H9 (cell line): ENCODE measurements around the gene MIOS. TPM values are rescaled to one million over a fixed set of nuclear protein-coding genes. Genes with fewer than 3 reads are reported as not detected.

Source experiments
- DNase-seq: peaks from one replicate; pipeline ENCODE4 v3.0.0-alpha.2; 2017
- H2AFZ ChIP-seq: one replicate; pipeline ENCODE4 v1.6.1; 2013; ENCODE audit warnings: mild to moderate bottlenecking, low read length, control low read depth, moderate library complexity
- H2AK5ac ChIP-seq: 2 replicates; pipeline ENCODE4 v1.6.1; 2013; ENCODE audit warnings: low read length, control low read depth, mixed read lengths; ENCODE audit not compliant: insufficient read length
- H2BK120ac ChIP-seq: one replicate; pipeline ENCODE4 v1.6.1; 2013; ENCODE audit warnings: low read depth, mild to moderate bottlenecking, low read length, control low read depth, inconsistent platforms; ENCODE audit not compliant: poor library complexity, severe bottlenecking
- H2BK12ac ChIP-seq: 2 replicates; pipeline ENCODE4 v1.6.1; 2013; ENCODE audit warnings: low read length, control low read depth, mixed read lengths, low read depth; ENCODE audit not compliant: insufficient read length
- H2BK15ac ChIP-seq: 2 replicates; pipeline ENCODE4 v1.6.1; 2013; ENCODE audit warnings: low read depth, low read length, control low read depth
- H2BK20ac ChIP-seq: one replicate; pipeline ENCODE4 v1.6.1; 2013; ENCODE audit warnings: low read depth, mild to moderate bottlenecking, low read length, control low read depth, inconsistent platforms; ENCODE audit not compliant: poor library complexity, severe bottlenecking
- H2BK5ac ChIP-seq: 2 replicates; pipeline ENCODE4 v1.6.1; 2013; ENCODE audit warnings: low read length, control low read depth, mixed read lengths; ENCODE audit not compliant: insufficient read length
- H3K14ac ChIP-seq: 2 replicates; pipeline ENCODE4 v1.6.1; 2013; ENCODE audit warnings: low read length, control low read depth; ENCODE audit not compliant: insufficient read depth
- H3K18ac ChIP-seq: 2 replicates; pipeline ENCODE4 v1.6.1; 2013; ENCODE audit warnings: low read depth, mild to moderate bottlenecking, mixed read lengths, low read length, control low read depth; ENCODE audit not compliant: insufficient read length
- H3K23ac ChIP-seq: 2 replicates; pipeline ENCODE4 v1.6.1; 2013; ENCODE audit warnings: low read length, control low read depth, mixed read lengths, low read depth; ENCODE audit not compliant: insufficient read length
- H3K23me2 ChIP-seq: 2 replicates; pipeline ENCODE4 v1.6.1; 2013; ENCODE audit warnings: low read depth, mild to moderate bottlenecking, mixed read lengths, low read length, control low read depth; ENCODE audit not compliant: insufficient read length, poor library complexity, severe bottlenecking
- H3K27ac ChIP-seq: 2 replicates; pipeline ENCODE4 v1.5.1; 2013; ENCODE audit warnings: low read length, control low read depth, mixed read lengths, low read depth; ENCODE audit not compliant: insufficient read length
- H3K27me3 ChIP-seq: 2 replicates; pipeline ENCODE4 v1.6.1; 2013; ENCODE audit warnings: low read length, control low read depth, inconsistent platforms; ENCODE audit not compliant: insufficient read depth
- H3K4ac ChIP-seq: 2 replicates; pipeline ENCODE4 v1.6.1; 2013; ENCODE audit warnings: low read depth, mild to moderate bottlenecking, control low read depth, inconsistent platforms, low read length, moderate library complexity
- H3K4me1 ChIP-seq: 2 replicates; pipeline ENCODE4 v1.6.1; 2013; ENCODE audit warnings: low read length, control low read depth, inconsistent platforms; ENCODE audit not compliant: insufficient read depth
- H3K4me2 ChIP-seq: 2 replicates; pipeline ENCODE4 v1.6.1; 2013; ENCODE audit warnings: low read length, control low read depth, mixed read lengths; ENCODE audit not compliant: insufficient read length, insufficient read depth
- H3K56ac ChIP-seq: 2 replicates; pipeline ENCODE4 v1.6.1; 2013; ENCODE audit warnings: low read depth, mild to moderate bottlenecking, mixed read lengths, low read length, control low read depth; ENCODE audit not compliant: insufficient read length
- H3K79me1 ChIP-seq: 2 replicates; pipeline ENCODE4 v1.6.1; 2013; ENCODE audit warnings: low read depth, mild to moderate bottlenecking, moderate library complexity, low read length, control low read depth, inconsistent platforms; ENCODE audit not compliant: insufficient read depth, poor library complexity, severe bottlenecking
- H3K79me2 ChIP-seq: 2 replicates; pipeline ENCODE4 v1.6.1; 2013; ENCODE audit warnings: low read length, control low read depth, inconsistent platforms; ENCODE audit not compliant: insufficient read depth
- H3K9ac ChIP-seq: 2 replicates; pipeline ENCODE4 v1.6.1; 2013; ENCODE audit warnings: low read length, control low read depth, mixed read lengths; ENCODE audit not compliant: insufficient read length; ENCODE audit errors: extremely low read depth
- H3K9me3 ChIP-seq: one replicate; pipeline ENCODE4 v1.6.1; 2013; ENCODE audit warnings: low read depth, low read length, inconsistent platforms; ENCODE audit not compliant: control insufficient read depth
- H3T11ph ChIP-seq: one replicate; pipeline ENCODE4 v1.6.1; 2013; ENCODE audit warnings: mild to moderate bottlenecking, low read length, control low read depth, inconsistent platforms
- H4K20me1 ChIP-seq: one replicate; pipeline ENCODE4 v1.6.1; 2013; ENCODE audit not compliant: control insufficient read depth, insufficient read length, insufficient read depth
- H4K5ac ChIP-seq: 2 replicates; pipeline ENCODE4 v1.6.1; 2013; ENCODE audit warnings: low read depth, mild to moderate bottlenecking, mixed read lengths, low read length, control low read depth; ENCODE audit not compliant: insufficient read length
- H4K8ac ChIP-seq: replicated peaks from 2 replicates; pipeline ENCODE4 v1.6.1; 2013; ENCODE audit warnings: low read length, control low read depth, mixed read lengths, low read depth; ENCODE audit not compliant: insufficient read length
- H4K91ac ChIP-seq: 2 replicates; pipeline ENCODE4 v1.6.1; 2013; ENCODE audit warnings: low read depth, mild to moderate bottlenecking, moderate library complexity, mixed read lengths, low read length, control low read depth; ENCODE audit not compliant: insufficient read length
- H3K27ac Mint-ChIP-seq, 3 experiments: 2 replicates in 2 of 3; 3 replicates in 1 of 3; pipeline ENCODE4 v1.8.0; 2020 to 2021; ENCODE audit warnings: mixed read lengths in 3 of 3, mild to moderate bottlenecking in 1 of 3, moderate library complexity in 1 of 3
- H3K27me3 Mint-ChIP-seq: 2 replicates; pipeline ENCODE4 v1.8.0; 2021; ENCODE audit warnings: low read depth, mild to moderate bottlenecking, moderate library complexity, mixed read lengths
- H3K36me3 Mint-ChIP-seq, 3 experiments: 2 replicates in 2 of 3; 3 replicates in 1 of 3; pipeline ENCODE4 v1.8.0; 2020 to 2021; ENCODE audit warnings: low read depth in 3 of 3, mixed read lengths in 3 of 3; ENCODE audit not compliant: insufficient read depth in 1 of 3
- H3K4me1 Mint-ChIP-seq, 2 experiments: 2 replicates each; pipeline ENCODE4 v1.8.0; 2020; ENCODE audit warnings: mixed read lengths in 2 of 2
- H3K4me3 Mint-ChIP-seq, 2 experiments: 2 replicates in 1 of 2; 3 replicates in 1 of 2; pipeline ENCODE4 v1.8.0; 2020 to 2021; ENCODE audit warnings: mild to moderate bottlenecking in 2 of 2, mixed read lengths in 2 of 2, moderate library complexity in 1 of 2
- H3K9me3 Mint-ChIP-seq, 2 experiments: 2 replicates in 1 of 2; 3 replicates in 1 of 2; pipeline ENCODE4 v1.8.0; 2020; ENCODE audit warnings: mild to moderate bottlenecking in 2 of 2, mixed read lengths in 2 of 2, moderate library complexity in 1 of 2
- total RNA-seq: library from RNA; stranded (reverse); gene quantifications from 2 replicates; pipeline ENCODE4 v1.2.1, GENCODE V29; 2021
- TF ChIP-seq, protein P1 (sequence below): fragments of 200-600 bp; sonication (generic); conservative IDR thresholded peaks from 3 replicates; pipeline ENCODE4 v1.8.0; 2021; ENCODE audit warnings: antibody characterized with exemption, mild to moderate bottlenecking

MIOS gene
- total RNA-seq, 1 experiment from 2014 or later: 46.4 TPM

DNA sequence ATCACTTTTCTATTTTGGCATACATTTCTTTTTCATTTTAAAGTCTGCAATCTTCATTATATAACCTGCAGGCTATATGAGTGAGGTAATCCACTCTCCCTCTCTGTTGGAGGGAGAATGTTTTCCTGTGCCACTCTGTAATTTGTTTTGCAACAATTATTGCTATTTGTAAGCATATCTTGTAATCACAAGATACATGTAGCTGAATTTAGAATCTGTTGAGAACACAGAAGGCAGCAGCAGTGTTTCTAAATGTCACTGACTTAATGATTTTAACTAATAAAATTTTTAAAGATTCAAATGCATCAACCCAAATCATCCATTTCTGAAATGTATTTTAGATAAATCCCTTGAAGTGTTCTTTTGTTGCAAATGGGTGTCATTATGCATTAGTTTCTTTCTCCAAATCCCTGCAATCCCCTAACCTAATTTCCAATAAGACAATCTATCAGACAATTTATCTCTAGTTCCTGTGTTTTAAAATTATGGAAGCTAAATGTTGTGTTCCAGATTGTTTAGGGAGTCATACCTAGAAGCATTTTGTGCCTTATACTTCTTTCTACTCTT lies 54.0 kb downstream of the MIOS start:
- no peak overlapping the region for H3K14ac ChIP-seq
- H3T11ph ChIP-seq: no peak overlapping the region
- H3K9me3 ChIP-seq: no peaks in the 10 kb centered on the region
- Mint-ChIP-seq H3K27ac (no peak overlapping the region), H3K4me3 (no peak overlapping the region), H3K27me3 (no peaks in the 10 kb centered on the region), H3K9me3 (peaks cover 2 to 3% of the 10 kb centered on the region in 2 experiments), H3K36me3 (peaks cover 0 to 2% (median 1%) of the 10 kb centered on the region in 3 experiments; a peak in 3 of 7 replicates), H3K4me1 (peaks cover 0 to 4% of the 10 kb centered on the region in 2 experiments; a peak in 1 of 4 replicates)
- H4K20me1 ChIP-seq: no peaks in the 10 kb centered on the region
- no peaks in the 10 kb centered on the region for H3K4me1 ChIP-seq
- DNase-seq: no peak
- H2BK20ac ChIP-seq: no peak overlapping the region
- TF ChIP-seq, protein P1, sequence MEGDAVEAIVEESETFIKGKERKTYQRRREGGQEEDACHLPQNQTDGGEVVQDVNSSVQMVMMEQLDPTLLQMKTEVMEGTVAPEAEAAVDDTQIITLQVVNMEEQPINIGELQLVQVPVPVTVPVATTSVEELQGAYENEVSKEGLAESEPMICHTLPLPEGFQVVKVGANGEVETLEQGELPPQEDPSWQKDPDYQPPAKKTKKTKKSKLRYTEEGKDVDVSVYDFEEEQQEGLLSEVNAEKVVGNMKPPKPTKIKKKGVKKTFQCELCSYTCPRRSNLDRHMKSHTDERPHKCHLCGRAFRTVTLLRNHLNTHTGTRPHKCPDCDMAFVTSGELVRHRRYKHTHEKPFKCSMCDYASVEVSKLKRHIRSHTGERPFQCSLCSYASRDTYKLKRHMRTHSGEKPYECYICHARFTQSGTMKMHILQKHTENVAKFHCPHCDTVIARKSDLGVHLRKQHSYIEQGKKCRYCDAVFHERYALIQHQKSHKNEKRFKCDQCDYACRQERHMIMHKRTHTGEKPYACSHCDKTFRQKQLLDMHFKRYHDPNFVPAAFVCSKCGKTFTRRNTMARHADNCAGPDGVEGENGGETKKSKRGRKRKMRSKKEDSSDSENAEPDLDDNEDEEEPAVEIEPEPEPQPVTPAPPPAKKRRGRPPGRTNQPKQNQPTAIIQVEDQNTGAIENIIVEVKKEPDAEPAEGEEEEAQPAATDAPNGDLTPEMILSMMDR: no peak
- H3K4ac ChIP-seq: no peak overlapping the region
- H3K23me2 ChIP-seq: no peaks in the 10 kb centered on the region
- H3K27ac ChIP-seq: no peak overlapping the region
- H3K18ac ChIP-seq: no peak overlapping the region
- H3K9ac ChIP-seq: no peak overlapping the region
- no peak overlapping the region for H3K56ac ChIP-seq
- no peak overlapping the region for H2BK5ac ChIP-seq
- no peak overlapping the region for H2BK15ac ChIP-seq
- no peak overlapping the region for H2AFZ ChIP-seq
- no peak overlapping the region for H3K4me2 ChIP-seq
- no peaks in the 10 kb centered on the region for H3K27me3 ChIP-seq
- no peaks in the 10 kb centered on the region for H3K79me1 ChIP-seq
- no peaks in the 10 kb centered on the region for H3K79me2 ChIP-seq
- no peak overlapping the region for H2BK120ac ChIP-seq
- H4K5ac ChIP-seq: no peak overlapping the region
- no peak overlapping the region for H4K91ac ChIP-seq
- H4K8ac ChIP-seq: no peak overlapping the region
- H3K23ac ChIP-seq: no peak overlapping the region
- H2AK5ac ChIP-seq: no peak overlapping the region
- no peak overlapping the region for H2BK12ac ChIP-seq
